ENCODE measurements around the gene TMCC2.
A peak's percentile ranks its signal among the peaks of the same experiment; 100 is the strongest.

The TMCC2 gene

DNA sequence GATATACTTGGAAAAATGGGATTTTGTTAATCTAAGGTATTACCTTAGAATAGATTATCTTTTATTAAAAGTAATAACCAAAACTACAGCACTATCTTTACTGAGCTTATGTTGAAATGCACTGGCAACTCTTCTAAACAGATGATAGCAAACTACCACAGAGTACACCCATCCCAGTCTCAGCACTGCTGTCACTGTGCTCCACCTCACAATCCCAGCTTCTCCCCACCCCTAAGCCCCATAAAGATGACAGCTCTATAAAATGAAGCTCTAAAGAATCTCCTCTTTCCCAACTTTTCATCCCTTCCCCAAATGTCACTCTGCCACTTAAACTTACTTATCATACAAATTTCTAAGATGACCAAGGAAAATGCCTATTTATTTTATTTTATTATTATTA, 22.7 kb upstream of the TMCC2 start:
- no peak overlapping the region for H3K4me3 ChIP-seq (replicated peaks; ENCODE audit: low read depth, low read length)
- no peak for DNase-seq (ENCODE audit: extremely low read depth, insufficient read length)
- TF ChIP-seq CTCF (IDR thresholded peaks at IDR 0.05; ENCODE audit: insufficient read depth, low read length, poor library complexity, severe bottlenecking): no peak
- H3K27me3 ChIP-seq (replicated peaks; ENCODE audit: control insufficient read depth, insufficient read depth, low read length): no peaks in the 10 kb centered on the region
- H3K36me3 ChIP-seq (ENCODE audit: control insufficient read depth, insufficient read depth, low read length): no peaks in the 10 kb centered on the region

GRCh38 chr1:205208811-205209210, 18.9 kb upstream of the TMCC2 start:
- Histone ChIP-seq H3K27me3 (replicated peaks; ENCODE audit: control insufficient read depth, insufficient read depth, low read length) (no peaks in the 10 kb centered on the region), H3K4me3 (replicated peaks; ENCODE audit: low read depth, low read length) (no peak overlapping the region), H3K36me3 (ENCODE audit: control insufficient read depth, insufficient read depth, low read length) (no peaks in the 10 kb centered on the region)
- DNase-seq (ENCODE audit: extremely low read depth, insufficient read length): no peak
- TF ChIP-seq CTCF (IDR thresholded peaks at IDR 0.05; ENCODE audit: insufficient read depth, low read length, poor library complexity, severe bottlenecking): no peak

GRCh38 chr1:205210756-205211168, 17.0 kb upstream of the TMCC2 start:
- no peak for DNase-seq (ENCODE audit: extremely low read depth, insufficient read length)
- TF ChIP-seq CTCF (IDR thresholded peaks at IDR 0.05; ENCODE audit: insufficient read depth, low read length, poor library complexity, severe bottlenecking): no peak
- peak overlapping the region; percentile 91 for H3K4me3 ChIP-seq (replicated peaks; ENCODE audit: low read depth, low read length)
- no peaks in the 10 kb centered on the region for H3K27me3 ChIP-seq (replicated peaks; ENCODE audit: control insufficient read depth, insufficient read depth, low read length)
- H3K36me3 ChIP-seq (ENCODE audit: control insufficient read depth, insufficient read depth, low read length): no peaks in the 10 kb centered on the region

DNA sequence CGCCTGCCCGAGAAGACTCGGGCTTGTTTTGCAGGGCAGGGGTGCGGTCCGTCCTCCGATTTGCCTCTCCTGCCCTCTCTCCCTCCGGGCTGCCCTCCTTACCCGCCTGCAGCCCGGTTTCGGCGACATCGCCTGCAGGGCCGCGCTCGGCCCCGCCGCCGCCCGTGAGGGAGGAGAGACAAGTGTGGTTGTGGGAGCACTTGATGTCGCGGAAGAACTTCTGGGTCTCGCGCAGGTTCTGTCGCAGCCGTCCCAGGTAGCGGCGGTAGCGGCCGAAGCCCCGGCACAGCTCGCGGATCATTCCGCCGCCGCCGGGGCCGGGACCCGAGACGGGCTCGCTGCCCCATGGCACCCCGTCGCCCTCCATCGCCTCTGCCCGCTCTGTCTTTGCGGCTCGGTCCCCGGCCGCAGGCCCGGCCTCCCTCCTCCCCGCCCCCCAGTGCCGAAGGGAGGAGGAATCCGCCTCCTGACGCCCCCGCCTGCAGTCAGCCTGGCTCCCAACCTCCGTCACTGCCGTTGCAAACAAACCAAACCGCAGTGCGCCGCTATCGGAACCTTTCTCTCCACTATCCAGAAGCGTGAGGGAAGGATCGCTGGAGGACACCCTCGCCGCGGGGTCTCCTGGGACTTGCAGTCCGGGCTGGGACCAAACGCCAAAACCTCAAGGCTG, 16.4 kb upstream of the TMCC2 start, which contains the start of gene DSTYK:
TSS of gene DSTYK (minus strand) at position 534 of the 670 bp plus-strand sequence. CDS start at position 367, 167 bp downstream.
- Histone ChIP-seq H3K27me3 (replicated peaks; ENCODE audit: control insufficient read depth, insufficient read depth, low read length) (no peaks in the 10 kb centered on the region), H3K4me3 (replicated peaks; ENCODE audit: low read depth, low read length) (peak within 1 kb of the TSS; percentile 91), H3K36me3 (ENCODE audit: control insufficient read depth, insufficient read depth, low read length) (no peaks in the 10 kb centered on the region)
- TF ChIP-seq CTCF (IDR thresholded peaks at IDR 0.05; ENCODE audit: insufficient read depth, low read length, poor library complexity, severe bottlenecking): no peak
- DNase-seq (ENCODE audit: extremely low read depth, insufficient read length): peak; percentile 93

- no peak for DNase-seq (ENCODE audit: extremely low read depth, insufficient read length)
- Histone ChIP-seq H3K36me3 (ENCODE audit: control insufficient read depth, insufficient read depth, low read length) (no peaks in the 10 kb centered on the region), H3K27me3 (replicated peaks; ENCODE audit: control insufficient read depth, insufficient read depth, low read length) (no peaks in the 10 kb centered on the region), H3K4me3 (replicated peaks; ENCODE audit: low read depth, low read length) (peak overlapping the region; percentile 91)
- no peak for TF ChIP-seq CTCF (IDR thresholded peaks at IDR 0.05; ENCODE audit: insufficient read depth, low read length, poor library complexity, severe bottlenecking)
These were observed 15.8 kb upstream of the TMCC2 start for GRCh38 chr1:205211839-205212536.

Measured in GM06990 (cell line).